Measurements from ENCODE around the gene GAPDHS.

The GAPDHS gene

DNA sequence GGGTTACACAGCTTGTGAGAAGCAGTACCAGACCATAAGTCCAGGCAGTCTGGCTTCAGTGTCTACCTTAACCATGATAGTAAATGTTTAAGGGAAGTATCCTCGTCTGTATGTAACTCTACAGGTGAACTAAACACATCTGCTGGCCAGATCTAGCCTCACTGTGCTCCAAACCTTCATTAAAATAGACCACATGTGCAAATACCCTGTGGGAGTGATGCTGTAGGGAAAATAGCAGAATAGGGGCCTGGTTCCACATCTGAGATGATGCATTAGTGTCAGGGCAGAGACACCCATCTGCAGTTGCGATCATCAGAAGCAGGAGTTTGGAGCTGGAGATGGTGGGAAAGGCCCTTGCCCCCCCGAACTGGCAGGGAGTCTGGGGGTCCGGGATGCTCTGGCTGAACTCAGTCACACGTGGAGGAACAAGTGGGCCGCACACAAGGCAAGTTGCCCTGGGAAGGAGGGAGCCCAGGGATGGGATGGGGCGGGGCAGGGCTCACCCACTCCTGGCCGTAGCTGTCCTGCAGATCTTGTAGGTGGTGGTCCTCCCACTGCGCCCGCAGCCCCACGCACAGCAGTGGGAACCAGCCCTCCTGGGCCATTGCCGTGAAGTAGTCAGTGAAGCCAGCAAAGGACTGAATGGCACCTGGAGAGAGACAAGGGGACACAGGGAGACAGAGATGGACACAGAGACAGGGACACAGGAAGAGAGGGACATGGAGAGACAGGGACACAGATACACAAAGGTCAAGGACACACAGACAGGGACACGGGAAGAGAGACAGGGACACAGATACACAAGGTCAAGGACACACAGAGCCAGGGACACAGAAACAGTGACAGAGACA lies 19.5 kb downstream of the GAPDHS start:
- no peaks in the 10 kb centered on the region for H3K9me3 Mint-ChIP-seq
- H3K4me3 Mint-ChIP-seq = no peak overlapping the region
- no peak overlapping the region for H3K27ac Mint-ChIP-seq

DNA sequence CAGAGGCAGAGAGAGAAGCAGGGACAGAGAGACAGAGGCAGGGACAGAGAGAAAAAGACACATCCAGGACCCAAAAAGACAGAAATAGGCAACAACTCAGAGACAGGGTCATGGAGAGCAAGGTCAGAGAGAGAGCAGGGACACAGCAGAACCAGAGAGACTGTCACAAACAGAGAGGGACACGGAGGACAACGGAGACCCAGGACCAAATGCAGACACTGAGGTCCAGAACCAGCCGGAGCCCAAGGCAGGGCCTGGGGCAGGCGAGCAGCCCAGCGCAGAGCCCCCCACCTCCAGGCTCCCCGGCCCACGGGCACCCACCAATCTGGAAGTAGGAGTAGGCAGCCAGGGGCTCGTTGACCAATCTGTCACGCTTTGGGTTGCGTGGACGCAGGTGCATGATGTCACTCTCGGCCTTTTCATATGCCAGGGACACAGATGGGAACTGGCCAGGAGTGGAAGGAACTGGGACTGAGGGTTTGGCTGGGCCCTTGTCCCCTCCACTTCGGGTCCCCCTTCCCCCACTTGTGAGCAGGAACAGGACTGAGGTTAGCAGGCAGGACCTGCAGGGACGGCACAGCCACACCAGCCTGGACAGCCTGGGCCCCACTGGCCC lies 20.2 kb downstream of the GAPDHS start:
- H3K27ac Mint-ChIP-seq = no peak overlapping the region

More for the DNA sequence above, 19.5 kb downstream of the GAPDHS start:
- Mint-ChIP-seq H3K36me3 (ENCODE audit: low read depth) (no peaks in the 10 kb centered on the region), H3K4me1 (ENCODE audit: low read depth) (peaks cover 5% of the 10 kb centered on the region), H3K27me3 (ENCODE audit: low read depth) (peaks cover 4% of the 10 kb centered on the region)
- no peak for DNase-seq (ENCODE audit: low spot score)

DNA sequence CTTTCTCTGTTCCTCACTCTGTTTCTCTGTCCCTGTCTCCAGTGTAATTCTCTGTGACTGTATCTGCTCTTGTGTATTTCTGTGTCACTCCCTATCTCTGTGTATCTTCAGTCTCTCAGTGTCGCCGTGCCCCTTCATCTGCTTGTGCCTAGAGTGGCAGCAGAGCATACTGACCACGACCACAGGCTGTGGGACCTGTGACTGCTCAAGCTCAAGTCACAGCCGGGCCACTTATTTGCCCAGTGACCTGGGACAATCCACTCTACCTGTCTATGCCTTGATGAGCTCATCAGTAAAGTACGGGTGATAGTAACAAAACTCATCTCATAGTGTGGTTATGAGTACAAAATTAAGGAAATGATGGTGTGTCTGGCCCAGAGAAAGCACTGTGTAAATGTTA lies 20.8 kb downstream of the GAPDHS start:
- H3K27ac Mint-ChIP-seq = peak overlapping the region; percentile 27
- no peak for DNase-seq (ENCODE audit: low spot score)
- peaks cover 6% of the 10 kb centered on the region for H3K4me1 Mint-ChIP-seq (ENCODE audit: low read depth)
- H3K9me3 Mint-ChIP-seq = no peaks in the 10 kb centered on the region
- no peaks in the 10 kb centered on the region for H3K36me3 Mint-ChIP-seq (ENCODE audit: low read depth)
- H3K4me3 Mint-ChIP-seq = no peak overlapping the region
- H3K27me3 Mint-ChIP-seq (ENCODE audit: low read depth) = peaks cover 10% of the 10 kb centered on the region

More for the DNA sequence above, 20.2 kb downstream of the GAPDHS start:
- H3K36me3 Mint-ChIP-seq (ENCODE audit: low read depth) = no peaks in the 10 kb centered on the region
- H3K4me1 Mint-ChIP-seq (ENCODE audit: low read depth) = peaks cover 6% of the 10 kb centered on the region
- H3K9me3 Mint-ChIP-seq = no peaks in the 10 kb centered on the region
- H3K27me3 Mint-ChIP-seq (ENCODE audit: low read depth) = peaks cover 6% of the 10 kb centered on the region
- no peak for DNase-seq (ENCODE audit: low spot score)
- H3K4me3 Mint-ChIP-seq = no peak overlapping the region

DNA sequence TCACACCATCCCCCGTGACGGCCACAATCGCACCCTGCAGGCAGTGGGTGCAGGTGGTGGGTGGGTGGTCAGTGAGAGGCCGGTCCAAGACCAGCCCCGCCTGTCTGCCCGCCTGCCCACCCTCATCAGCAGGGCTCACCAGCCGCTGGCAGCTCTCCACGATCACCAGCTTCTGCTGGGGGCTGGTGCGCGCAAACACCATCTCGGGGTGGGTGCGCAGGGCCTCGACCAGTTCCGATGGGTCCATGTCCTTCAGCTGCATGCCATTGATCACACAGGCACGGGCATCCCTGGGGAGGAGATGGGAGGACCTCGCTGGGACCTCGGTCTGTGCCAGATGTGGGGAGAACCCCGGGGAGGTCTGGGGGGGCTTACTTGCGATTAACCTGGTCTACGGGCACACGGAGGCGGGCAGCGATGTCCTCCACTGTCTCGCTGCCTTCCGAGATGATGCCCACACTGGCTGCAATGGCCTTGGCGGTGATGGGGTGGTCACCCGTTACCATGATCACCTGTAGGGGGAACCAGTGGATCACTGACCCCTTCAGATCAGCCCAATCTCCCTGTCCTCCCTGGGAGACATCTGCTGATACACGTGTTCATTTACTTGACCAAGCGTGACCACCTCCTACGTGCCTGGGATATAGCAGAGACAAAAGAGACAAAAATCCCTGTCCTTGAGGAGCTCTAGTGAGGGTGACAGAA lies 22.2 kb downstream of the GAPDHS start:
- Mint-ChIP-seq H3K4me3 (no peak overlapping the region), H3K36me3 (ENCODE audit: low read depth) (no peaks in the 10 kb centered on the region), H3K27me3 (ENCODE audit: low read depth) (peaks cover 20% of the 10 kb centered on the region), H3K27ac (no peak overlapping the region), H3K4me1 (ENCODE audit: low read depth) (peaks cover 4% of the 10 kb centered on the region), H3K9me3 (no peaks in the 10 kb centered on the region)
- no peak for DNase-seq (ENCODE audit: low spot score)

DNA sequence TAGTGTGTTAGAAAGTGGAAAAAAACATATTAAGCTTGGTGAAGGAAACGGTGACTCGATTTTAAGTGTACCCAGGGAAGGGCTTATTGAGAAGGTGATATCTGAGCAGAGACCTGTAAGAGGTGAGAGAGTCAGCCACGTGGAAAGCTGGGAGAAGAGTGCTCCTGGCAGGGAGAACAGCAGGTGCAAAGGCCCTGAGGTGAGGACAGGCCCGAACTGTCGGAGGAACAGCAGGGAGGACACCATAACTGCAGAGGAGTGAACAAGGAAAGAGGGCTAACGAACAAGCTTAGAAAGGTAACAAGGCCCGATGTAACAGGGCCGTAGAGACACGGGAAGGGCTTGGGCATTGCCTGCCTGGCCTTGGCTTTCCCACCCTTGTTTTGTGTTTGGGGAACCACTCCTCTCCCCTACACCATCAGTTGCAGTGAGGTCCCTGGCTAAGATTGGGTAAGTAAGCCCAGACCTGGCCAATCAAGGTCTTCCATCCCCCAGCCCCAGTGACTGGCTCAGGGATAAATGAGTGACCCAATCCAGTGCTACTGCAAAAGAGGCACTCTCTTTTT lies 22.9 kb downstream of the GAPDHS start:
- no peak overlapping the region for H3K27ac Mint-ChIP-seq
- H3K36me3 Mint-ChIP-seq (ENCODE audit: low read depth) = no peaks in the 10 kb centered on the region
- DNase-seq (ENCODE audit: low spot score) = no peak
- H3K27me3 Mint-ChIP-seq (ENCODE audit: low read depth) = peaks cover 20% of the 10 kb centered on the region
- H3K4me1 Mint-ChIP-seq (ENCODE audit: low read depth) = peaks cover 4% of the 10 kb centered on the region
- H3K9me3 Mint-ChIP-seq = no peaks in the 10 kb centered on the region
- H3K4me3 Mint-ChIP-seq = no peak overlapping the region

DNA sequence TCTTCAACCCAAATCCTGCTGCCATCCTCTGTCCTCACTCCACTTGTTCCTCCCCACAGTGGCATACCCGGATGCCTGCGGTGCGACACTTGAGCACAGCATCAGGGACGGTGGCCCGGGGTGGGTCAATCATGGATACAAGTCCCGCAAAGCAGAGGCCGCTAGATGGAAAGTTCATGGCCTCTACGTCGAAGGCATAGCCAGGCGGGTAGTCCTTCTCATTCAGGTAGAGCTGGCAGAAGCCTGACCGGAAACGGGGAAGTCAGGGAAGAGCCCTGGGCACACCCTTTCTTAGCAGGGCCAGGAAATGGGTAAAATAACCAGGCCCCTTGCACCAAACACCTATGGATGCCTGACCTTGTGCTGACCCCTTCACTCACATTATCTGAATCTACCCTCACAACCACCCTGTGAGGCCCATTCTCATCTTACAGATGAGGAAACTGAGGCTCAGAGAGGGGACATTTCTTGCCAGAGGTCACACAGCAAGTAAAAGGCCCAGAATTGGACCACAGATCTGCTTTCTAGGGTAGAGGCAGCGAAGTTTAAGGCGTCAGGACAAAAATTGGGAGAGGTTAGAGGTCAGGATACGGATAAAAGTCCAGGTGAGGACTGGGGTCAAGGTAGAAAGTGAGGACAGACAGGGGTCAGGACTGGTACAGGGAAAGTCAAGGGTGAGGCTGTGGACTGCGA lies 23.7 kb downstream of the GAPDHS start:
- H3K36me3 Mint-ChIP-seq (ENCODE audit: low read depth) = no peaks in the 10 kb centered on the region
- peak overlapping the region; percentile 46 for H3K4me3 Mint-ChIP-seq
- H3K27ac Mint-ChIP-seq = no peak overlapping the region
- peaks cover 4% of the 10 kb centered on the region for H3K4me1 Mint-ChIP-seq (ENCODE audit: low read depth)
- no peaks in the 10 kb centered on the region for H3K9me3 Mint-ChIP-seq
- peaks cover 23% of the 10 kb centered on the region for H3K27me3 Mint-ChIP-seq (ENCODE audit: low read depth)
- DNase-seq (ENCODE audit: low spot score) = no peak

DNA sequence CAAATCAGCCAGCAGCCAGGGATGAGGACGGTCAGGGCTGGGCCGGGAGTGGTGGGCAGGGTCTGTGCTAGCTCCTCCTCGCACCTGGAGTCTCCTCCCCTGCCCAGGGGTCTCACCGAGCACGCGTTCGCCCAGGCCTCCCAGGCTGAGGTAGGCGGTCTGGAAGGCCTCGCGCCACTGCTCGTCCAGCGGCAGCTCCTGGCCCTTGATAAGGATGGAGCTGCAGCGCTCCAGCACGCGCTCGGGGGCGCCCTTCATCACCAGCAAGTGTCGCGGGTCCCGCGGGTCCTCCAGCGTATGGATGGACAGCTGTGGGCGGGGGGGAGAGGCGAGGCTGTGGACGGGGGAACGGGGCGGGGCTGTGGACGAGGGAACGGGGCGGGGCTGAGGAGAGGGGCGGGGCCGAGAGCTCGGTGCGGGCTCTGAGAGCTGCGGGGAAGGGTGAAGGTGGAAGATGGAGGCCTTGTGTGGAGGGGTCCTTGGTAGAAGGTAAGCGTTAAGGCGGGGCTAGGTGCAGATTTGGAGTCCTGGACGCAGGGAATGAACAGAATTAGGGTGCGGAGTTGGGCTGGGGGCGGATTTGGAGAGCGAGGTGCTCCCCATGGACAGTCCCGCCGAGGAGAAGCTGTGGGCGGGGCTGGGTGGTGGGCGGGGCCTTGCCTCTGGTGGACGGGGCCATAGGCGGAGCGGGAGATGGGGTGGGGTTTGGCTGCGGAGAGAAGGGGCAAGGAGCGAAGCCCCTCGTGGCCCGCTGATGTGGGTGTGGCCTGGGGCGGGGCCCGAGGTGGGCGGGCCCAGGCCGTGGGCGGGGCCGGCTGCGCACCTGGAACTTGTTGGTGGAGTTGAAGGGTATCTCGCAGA lies 24.5 kb downstream of the GAPDHS start:
- Mint-ChIP-seq H3K9me3 (no peaks in the 10 kb centered on the region), H3K27me3 (ENCODE audit: low read depth) (peaks cover 23% of the 10 kb centered on the region), H3K27ac (no peak overlapping the region), H3K4me3 (peak overlapping the region; percentile 76), H3K36me3 (ENCODE audit: low read depth) (no peaks in the 10 kb centered on the region), H3K4me1 (ENCODE audit: low read depth) (peaks cover 4% of the 10 kb centered on the region)
- DNase-seq (ENCODE audit: low spot score) = peak; percentile 40

DNA sequence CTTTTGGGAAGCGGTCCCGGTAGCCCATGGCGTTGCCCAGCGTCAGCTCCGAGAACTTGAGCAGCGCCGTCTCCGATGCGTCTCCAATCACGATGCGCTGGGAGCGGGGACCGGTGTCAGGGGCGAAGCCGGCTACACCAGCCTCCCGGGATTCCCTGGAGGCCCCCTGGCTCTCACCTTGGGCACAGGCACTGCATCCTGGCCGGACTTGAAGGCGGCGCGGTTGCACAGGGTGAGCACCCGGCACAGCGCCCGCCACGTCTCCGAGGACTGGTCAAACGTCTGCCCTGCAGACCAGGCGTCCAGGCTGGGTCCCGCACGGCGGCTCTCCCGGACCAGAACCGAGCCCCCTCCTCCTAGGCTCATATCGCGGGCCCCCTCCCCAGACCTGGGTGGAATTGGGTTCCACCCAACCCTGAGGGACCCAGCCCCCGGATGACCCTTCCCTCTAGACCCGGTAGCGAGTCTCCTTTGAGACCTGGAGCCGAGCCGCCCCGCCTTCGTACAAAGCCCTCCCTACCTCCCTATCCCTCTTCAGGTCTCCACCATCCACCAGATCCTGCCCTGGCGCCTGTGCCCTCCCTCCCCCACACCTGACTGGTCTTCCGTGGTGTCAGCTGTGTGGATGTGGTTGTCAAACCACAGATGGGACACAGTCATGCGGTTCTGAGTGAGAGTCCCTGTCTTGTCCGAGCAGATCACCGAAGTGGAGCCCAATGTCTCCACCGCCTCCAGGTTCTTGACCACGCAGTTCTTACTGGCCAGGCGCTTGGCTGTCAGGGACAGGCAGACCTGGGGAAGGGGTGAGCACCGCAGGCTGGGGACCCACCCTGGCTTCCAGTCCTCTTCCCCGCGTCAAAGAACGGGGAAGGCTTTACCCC lies 25.4 kb downstream of the GAPDHS start:
- H3K4me3 Mint-ChIP-seq = no peak overlapping the region
- H3K4me1 Mint-ChIP-seq (ENCODE audit: low read depth) = peaks cover 4% of the 10 kb centered on the region

DNA sequence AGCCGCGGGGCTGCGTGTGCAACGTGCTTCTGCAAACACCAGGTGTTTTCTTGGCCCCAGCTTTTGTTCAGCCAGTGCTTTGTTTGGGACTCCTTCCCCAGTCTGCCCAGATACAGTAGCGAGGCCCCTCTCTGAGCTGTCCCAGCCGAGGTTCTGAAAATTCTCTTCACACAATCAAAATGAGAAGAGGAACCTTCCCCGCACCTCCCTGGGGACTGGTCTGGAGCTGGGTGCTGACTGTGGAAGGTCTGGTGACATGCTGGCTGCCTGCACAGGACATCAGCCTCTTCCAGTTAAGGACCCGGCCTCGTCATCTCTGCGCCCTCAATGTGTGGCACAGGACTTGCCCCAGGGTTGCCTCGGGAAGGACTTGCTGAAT lies 26.0 kb downstream of the GAPDHS start:
- peaks cover 4% of the 10 kb centered on the region for H3K4me1 Mint-ChIP-seq (ENCODE audit: low read depth)
- no peak overlapping the region for H3K4me3 Mint-ChIP-seq
- H3K27ac Mint-ChIP-seq = no peak overlapping the region
- no peak for DNase-seq (ENCODE audit: low spot score)
- peaks cover 23% of the 10 kb centered on the region for H3K27me3 Mint-ChIP-seq (ENCODE audit: low read depth)
- no peaks in the 10 kb centered on the region for H3K9me3 Mint-ChIP-seq
- no peaks in the 10 kb centered on the region for H3K36me3 Mint-ChIP-seq (ENCODE audit: low read depth)

More for the DNA sequence above, 25.4 kb downstream of the GAPDHS start:
- H3K27me3 Mint-ChIP-seq (ENCODE audit: low read depth) = peaks cover 23% of the 10 kb centered on the region
- no peak overlapping the region for H3K27ac Mint-ChIP-seq
- H3K36me3 Mint-ChIP-seq (ENCODE audit: low read depth) = no peaks in the 10 kb centered on the region
- H3K9me3 Mint-ChIP-seq = no peaks in the 10 kb centered on the region
- no peak for DNase-seq (ENCODE audit: low spot score)

DNA sequence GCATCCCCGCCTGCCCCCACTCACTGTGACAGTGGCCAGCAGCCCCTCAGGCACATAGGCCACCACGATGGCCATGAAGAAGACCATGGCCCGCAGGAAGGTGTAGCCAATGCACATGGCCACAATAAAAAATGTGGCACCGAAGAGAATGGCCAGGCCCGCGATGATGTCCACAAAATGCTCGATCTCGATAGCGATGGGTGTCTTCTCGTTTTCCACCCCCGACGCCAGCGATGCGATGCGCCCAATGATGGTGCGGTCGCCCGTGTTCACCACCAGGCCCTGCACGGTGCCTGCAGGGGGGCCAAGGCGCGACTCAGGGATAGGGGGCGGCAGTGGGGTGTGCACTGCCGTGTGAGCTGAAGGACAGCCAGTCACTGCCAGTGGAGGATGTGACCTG lies 26.5 kb downstream of the GAPDHS start:
- H3K4me1 Mint-ChIP-seq (ENCODE audit: low read depth) = peaks cover 4% of the 10 kb centered on the region

DNA sequence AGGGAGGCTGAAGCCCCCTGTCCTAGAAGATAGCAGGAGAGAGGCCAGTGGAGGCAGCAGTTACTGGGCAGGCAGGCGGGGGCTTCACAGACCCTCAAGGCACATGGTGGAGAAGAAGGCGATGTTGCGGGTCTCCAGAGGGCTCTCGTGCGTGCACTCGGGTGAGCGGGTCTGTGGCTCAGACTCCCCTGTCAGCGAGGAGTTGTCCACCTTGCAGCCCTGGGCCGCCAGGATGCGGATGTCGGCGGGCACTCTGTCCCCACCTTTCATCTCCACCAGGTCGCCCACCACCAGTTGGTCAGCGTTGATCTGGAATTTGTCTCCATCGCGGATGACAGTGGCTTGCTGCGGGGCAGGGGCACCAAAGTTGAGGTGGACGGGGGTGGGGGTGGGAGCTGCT lies 27.0 kb downstream of the GAPDHS start:
- peaks cover 4% of the 10 kb centered on the region for H3K4me1 Mint-ChIP-seq (ENCODE audit: low read depth)
- peaks cover 23% of the 10 kb centered on the region for H3K27me3 Mint-ChIP-seq (ENCODE audit: low read depth)
- no peaks in the 10 kb centered on the region for H3K9me3 Mint-ChIP-seq
- no peaks in the 10 kb centered on the region for H3K36me3 Mint-ChIP-seq (ENCODE audit: low read depth)
- no peak for DNase-seq (ENCODE audit: low spot score)
- H3K27ac Mint-ChIP-seq = no peak overlapping the region
- no peak overlapping the region for H3K4me3 Mint-ChIP-seq

More for the DNA sequence above, 26.5 kb downstream of the GAPDHS start:
- no peak overlapping the region for H3K4me3 Mint-ChIP-seq
- H3K27me3 Mint-ChIP-seq (ENCODE audit: low read depth) = peaks cover 23% of the 10 kb centered on the region
- H3K36me3 Mint-ChIP-seq (ENCODE audit: low read depth) = no peaks in the 10 kb centered on the region
- DNase-seq (ENCODE audit: low spot score) = no peak
- no peak overlapping the region for H3K27ac Mint-ChIP-seq
- no peaks in the 10 kb centered on the region for H3K9me3 Mint-ChIP-seq

DNA sequence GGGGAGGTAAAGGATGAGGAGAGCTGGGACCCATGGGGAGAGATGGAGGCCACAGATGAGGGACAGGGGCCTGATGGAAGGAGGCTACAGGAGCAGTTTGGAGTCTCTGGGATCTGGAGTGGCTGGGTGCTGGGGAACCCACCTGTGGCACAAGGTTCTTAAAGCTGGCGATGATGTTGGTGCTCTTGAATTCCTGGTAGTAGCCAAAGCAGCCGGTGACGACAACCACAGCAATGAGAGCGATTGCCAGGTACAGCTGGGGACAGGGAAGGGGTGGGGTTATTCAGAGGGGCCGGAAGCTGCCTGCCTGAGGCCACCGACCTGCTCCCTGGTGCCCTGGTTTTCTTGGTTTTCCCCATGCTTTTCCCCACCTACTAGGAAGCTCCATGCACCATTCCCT lies 27.4 kb downstream of the GAPDHS start:
- peaks cover 23% of the 10 kb centered on the region for H3K27me3 Mint-ChIP-seq (ENCODE audit: low read depth)
- no peak for DNase-seq (ENCODE audit: low spot score)
- no peaks in the 10 kb centered on the region for H3K36me3 Mint-ChIP-seq (ENCODE audit: low read depth)
- H3K4me3 Mint-ChIP-seq = no peak overlapping the region
- H3K4me1 Mint-ChIP-seq (ENCODE audit: low read depth) = peaks cover 4% of the 10 kb centered on the region
- no peaks in the 10 kb centered on the region for H3K9me3 Mint-ChIP-seq
- no peak overlapping the region for H3K27ac Mint-ChIP-seq

Measured in T-helper 2 cell treated with Interferon-gamma antibody and Interleukin-4, amounts not matched to agents 5 μg/mL and 100 μg/mL, for 36 hours (primary cell).